H54 (cell line): ENCODE measurements around the gene IFT43.

Experiments
- DNase-seq: peaks from one replicate; pipeline ENCODE4 v3.0.0; 2011; ENCODE audit warnings: low spot score, mixed read lengths; ENCODE audit not compliant: insufficient read length
- FAIRE-seq: peaks from 3 replicates; lab custom pipeline; 2011; peaks lifted over from hg19 to GRCh38; lab: Jason Lieb, UNC
- POLR2A ChIP-seq: IDR thresholded peaks from 2 replicates; pipeline ENCODE4 v1.6.1; 2011; ENCODE audit warnings: low read depth, mild to moderate bottlenecking, low read length

IFT43 gene

DNA sequence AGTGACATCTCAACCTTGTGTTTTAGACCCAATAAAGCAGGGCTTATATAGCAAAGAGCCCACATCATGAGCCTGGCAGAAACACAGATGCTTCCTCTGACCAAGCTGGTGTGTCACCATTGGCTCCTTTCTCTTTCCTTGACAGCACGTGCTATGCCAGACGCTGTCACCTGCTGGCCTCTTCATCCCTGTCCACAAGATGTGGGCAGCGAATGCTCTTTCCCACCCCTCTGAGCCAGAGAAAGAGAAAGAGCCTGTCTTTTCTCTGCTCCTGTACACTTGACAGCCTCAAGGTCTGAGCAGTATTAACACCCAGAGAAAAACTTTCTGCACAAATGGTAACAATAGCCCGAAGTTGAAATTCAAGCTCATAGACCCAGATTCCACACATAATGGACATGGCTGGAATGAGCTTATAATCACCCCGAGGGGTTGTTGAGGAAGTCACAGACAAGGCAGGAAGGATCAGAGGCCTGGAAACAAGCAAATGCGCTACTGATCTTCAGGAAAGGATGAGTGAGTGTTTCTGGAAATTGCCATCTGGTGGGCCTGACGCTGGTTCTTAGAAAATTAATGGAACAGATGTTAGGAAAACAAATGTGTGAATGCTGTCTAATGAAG lies 12.7 kb upstream of the IFT43 start:
- DNase-seq (no peak), FAIRE-seq (no peak)
- TF ChIP-seq POLR2A, result no peak

DNA sequence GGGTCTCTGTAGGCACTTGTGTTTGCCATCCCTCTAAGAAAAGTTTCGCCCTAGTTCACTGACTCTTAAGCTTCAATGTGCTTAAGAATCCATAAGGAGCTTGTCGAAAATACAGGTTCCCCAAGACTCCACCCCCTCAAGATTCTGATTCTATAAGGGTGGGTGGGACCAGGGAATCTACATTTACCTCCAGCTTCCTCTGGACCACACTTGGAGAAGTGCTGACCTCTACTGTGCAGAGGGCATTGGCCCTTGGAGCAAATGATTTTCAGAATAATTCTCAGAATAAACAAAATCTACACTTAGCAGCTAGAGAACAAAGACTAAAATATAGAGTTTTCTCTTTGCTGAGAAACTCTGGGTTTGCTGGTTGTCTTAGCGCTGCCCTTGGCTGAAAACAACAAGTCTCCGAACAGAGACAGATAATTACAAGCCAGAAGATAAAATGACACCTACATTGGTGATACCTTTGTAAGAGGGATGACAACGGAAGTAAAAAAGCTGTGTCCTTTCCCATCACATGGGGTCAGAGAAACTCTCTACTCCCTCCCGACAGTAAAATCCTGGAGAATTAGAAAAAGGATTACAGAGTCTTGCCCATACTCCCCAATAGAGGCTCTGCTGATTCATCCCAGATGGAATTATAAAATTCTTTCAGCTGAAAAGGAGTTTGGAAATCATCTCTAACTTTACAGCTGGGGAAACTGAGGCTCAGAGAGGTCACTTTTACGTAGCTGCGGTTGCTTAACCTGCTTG lies 8.6 kb upstream of the IFT43 start:
- DNase-seq (no peak), FAIRE-seq (no peak)
- no peak for TF ChIP-seq POLR2A

DNA sequence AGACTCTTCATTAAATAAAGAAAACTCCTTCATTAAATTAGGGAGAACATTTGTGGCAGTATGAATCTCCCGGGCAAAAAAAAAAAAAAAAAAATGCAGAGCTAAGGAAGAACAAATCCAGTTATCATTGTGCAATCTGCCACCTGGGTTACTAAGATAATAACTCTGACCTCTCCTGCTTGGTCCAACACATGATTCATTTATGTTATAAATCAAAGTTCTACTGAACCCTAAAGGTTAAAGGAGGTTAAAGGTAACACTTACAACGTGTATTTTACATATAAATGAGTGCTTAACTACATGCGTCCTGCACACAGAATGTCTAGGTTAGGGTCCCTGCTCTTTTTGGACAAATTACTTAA lies 8.0 kb upstream of the IFT43 start:
- no peak for TF ChIP-seq POLR2A
- FAIRE-seq, result no peak
- no peak for DNase-seq

DNA sequence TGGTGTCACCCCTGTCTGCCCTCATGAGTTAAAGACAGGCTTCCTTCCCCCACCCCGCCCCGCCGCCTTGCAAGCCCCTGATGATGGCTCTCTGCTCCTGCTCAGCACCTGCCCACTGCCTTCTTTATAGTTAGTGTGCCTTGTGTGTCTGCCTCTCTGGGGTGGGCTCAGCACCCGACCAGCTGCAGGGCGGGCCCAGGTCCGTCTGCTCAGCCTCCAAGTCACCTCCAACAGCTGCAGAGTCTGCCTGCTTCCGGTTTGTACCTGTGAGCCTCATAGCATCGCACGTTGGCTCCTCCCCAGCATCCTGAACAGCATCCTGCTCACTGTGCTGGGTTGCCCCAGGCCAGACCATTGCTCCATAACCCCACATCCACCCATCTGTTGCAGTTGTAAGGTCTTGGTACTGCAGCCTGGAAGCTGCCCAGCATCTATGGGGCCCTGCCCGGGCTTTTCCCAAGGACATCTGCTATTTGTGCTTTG lies 7.3 kb upstream of the IFT43 start:
- DNase-seq (no peak), FAIRE-seq (no peak)
- TF ChIP-seq POLR2A, result no peak

DNA sequence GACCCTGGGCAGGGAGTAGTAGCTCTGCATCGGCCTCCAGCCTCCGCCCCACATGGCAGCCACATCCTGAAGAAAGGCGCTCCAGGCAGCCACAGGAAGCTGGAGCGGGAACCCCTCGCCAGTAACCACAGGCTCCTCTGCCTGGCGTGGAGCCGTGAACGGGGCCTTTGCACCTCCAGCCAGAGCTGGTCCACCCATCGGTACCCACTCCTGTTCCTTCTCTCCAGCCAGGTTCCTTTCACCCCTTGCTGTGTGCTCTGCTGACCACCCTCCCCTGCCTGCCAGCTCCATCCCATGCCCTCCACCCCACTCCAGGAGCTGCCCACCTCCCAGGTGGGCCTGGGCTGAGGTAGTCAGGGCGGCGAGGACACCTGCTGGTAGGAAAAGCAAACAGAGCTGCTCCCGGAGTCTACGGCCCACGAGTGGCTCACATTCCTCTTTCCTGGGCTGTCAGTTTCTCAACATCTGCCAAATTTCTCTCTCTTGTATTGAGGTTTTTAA lies 6.4 kb upstream of the IFT43 start:
- no peak for DNase-seq
- TF ChIP-seq POLR2A, result no peak
- FAIRE-seq, result no peak

DNA sequence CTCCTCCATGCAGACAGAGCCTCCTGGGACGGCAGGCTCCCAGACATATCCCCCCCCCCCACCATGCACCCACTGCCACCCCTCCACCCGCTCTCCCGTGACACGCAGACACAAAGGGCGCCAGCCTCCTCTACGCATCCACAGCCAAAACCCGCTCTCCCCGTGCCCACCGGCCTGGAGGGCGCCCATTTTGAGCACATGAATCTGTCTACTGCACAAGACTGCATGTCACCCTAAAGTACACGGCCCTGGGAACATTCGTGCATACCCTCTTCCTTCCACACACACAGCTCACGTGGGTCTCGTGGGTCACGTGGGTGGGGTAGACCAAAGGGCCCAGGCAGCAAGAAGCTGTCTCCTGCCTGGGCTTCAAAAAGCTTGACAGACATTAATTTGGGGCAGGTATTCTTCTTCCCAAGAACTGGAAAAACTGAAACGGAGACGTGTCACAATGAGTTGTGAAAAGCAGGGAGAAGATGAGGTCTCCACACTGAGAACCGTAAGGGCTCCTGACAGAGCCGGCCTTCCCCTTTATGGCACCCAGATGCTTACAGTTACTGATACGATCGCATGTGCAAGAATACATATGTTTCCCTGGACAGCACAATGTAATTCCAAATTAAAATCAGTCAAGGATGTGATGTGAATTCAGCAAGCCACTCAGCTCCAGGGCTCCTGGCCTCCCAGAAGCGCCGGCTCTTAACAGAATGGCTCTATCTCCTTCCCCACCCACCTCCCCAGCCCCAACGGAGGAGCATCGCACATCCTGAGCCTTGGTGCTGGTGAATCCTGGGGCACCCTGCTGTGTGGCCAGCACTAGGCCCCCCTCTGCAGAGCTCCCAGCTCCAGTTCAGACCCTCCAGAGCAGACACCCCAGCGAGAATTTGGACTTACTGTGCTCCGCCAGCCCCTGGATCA lies 5.7 kb upstream of the IFT43 start:
- no peak for DNase-seq
- TF ChIP-seq POLR2A, result no peak
- FAIRE-seq, result no peak

DNA sequence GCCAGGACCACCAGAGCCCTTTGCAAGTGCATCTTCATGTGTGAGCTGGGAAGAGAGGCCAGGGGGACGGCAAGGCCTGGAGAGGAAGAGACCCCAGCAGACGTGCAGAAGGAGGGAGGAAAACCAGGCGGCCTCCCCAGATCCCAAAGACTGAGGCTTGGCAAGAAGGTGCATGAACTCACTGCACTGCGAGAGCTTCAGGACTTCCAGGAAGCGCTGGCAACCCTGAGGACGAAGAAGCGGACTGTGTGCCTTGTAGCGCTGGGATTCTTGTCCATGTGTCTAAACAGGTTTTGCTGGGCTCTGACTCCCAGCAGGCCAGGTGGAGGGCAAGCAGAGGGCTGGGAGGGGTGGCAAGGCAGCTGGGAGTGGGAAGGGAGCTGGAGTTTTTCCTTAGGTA lies 4.7 kb upstream of the IFT43 start:
- no peak for TF ChIP-seq POLR2A
- DNase-seq (no peak), FAIRE-seq (no peak)

DNA sequence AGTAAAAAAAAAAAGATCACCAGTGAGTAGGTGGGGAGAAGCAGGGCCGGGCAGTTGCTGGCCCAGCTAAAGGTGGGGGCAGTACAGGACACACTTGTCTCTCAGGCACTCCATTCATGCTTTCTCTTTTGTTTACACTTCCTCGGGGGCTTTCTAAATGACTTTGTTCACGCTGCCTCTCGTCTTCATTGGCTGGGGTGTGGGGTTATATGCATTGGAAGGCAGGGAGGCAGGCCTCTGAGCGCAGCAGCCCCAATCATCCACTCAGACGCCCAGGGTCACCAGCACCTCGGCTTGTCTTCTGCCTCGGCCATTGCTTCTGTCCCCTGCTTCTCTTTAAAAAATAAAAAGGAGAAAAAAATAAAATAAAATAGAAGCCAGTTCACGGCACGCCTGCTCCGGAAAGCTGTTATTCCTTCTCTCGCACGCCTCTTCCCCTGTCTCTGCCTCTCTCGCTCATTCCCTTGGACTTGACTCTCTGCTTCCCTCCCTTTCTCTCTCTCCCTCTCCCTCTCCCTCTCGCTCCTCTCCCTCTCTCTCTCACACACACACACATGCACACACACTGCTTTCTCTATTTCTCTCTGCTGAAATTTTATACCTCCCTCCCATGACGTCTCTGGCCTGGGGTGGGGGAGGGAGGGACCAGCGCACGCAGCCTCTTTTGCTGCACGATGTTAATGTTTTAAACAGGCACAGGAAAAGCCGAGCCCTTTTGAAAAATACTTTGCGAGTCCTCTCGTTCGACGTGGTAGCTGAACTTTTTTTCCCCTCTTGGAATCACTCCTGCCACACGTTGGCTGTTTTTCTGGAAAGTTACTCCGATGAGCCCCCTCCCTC lies 3.9 kb upstream of the IFT43 start, which contains the start of gene TGFB3:
Gene TGFB3 (minus strand): TSS at position 570 of the 840 bp plus-strand sequence. CDS start 1,102 bp downstream, outside the sequence.
- DNase-seq (peak; percentile 47), FAIRE-seq (peak; percentile 30)
- 0 out of 2 replicates have a peak, but pooled peaks have one; percentile 21 for TF ChIP-seq POLR2A

DNA sequence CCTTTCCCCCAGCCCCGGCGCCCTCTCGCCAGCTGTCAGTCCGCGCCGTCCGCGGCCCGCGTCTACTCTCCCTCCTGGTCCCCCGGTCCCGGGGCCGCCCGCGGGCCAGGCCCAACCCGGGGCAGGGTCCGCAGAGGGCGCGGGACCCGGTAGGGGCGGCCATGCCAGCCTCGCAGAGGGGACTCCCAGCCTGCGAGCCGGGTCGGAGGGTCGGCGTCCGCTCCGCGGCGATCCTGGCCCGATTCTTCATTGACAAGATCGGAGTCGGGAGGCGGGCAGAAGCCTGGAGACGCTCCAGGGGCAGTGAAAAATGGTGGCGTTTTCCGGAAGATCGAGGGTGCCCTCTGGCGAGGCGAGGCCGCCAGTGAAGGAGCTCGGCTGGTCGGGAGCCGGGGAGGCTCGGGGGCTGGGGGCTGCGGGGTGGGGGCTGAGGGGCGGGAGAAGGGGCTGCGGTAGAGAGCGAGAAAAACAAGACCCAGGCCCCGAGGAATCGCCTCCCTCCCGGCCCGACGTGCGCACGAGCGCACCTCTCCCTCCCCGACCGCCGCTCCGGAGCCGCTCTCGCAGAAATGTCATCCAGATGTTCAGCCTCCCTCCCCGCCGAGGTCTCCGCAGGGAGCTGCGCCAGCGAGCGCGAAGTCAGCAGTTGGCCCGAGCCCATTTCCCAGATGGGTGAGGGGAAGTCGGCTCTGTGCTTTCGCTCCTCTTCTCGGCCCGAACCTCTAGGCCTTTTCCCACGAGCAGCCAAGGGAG lies 3.1 kb upstream of the IFT43 start:
- no peak for TF ChIP-seq POLR2A
- DNase-seq (peak; percentile 57), FAIRE-seq (no peak)

DNA sequence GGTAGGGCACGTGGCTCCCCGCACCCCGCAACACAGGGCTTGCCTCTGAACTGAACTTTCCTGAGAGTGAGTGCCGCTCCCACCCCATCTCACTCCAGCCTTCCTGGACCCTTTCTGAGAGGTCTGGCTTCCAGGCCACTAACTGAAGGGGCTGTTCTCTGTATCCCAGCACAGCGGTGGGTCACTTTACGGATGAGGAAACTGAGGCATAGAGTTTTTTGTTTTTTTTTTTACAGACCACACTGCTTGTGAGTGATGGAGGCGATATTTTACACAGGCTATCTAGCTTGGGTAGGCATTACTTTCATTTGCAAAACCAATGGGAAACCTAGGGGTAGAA lies 2.6 kb upstream of the IFT43 start:
- TF ChIP-seq POLR2A, result no peak
- DNase-seq (no peak), FAIRE-seq (no peak)

DNA sequence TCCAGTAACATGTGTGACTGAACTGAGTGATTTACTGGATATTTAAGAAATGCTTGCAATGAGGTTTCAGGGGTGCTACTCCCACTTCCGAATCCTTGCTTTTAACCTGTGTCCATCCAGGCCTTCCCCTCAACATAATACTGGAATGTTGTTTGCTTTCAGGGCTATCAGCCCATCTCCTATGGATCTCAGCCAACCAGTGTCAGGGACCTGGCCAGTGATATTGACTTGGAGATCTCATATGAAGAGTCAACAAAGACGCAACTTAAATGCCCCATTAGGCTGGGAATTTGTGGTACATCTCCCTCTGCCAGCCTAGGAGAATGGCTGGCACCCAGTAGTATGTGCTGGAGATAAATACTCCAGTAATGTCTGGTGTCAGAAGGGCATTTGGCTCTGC lies 889 bp upstream of the IFT43 start:
- DNase-seq, result no peak
- TF ChIP-seq POLR2A, result no peak
- no peak for FAIRE-seq

DNA sequence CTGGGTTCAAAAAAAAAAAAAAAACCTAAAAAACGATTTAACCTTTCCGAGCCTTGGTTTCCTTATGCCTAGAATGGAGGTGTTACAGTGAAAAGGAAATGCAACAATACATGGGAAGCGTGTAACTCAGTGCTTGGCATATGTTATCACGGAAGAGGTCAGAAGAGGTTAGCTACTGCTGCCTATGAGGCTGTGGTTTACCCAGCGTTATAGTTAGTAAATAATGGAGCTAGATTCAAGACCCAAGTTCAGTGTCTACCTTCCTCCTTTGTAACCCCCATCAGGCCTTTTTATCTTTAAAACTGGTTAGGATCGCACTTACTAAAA lies 839 bp downstream of the IFT43 start:
- DNase-seq, result no peak
- no peak for FAIRE-seq
- TF ChIP-seq POLR2A, result no peak
